Stimulated activated CD4-positive, alpha-beta T cell treated with anti-CD3 and anti-CD28 coated beads, TNF-alpha, amount 100 ng/mL, for 1 hour (primary cell): ENCODE data around the gene MMP19.

Source experiments
- DNase-seq, 3 donors: peaks; one replicate each; pipeline ENCODE4 v3.0.0-alpha.2; 2020; ENCODE audit warnings: low read depth in 3 of 3, low spot score in 1 of 3

The MMP19 gene

DNA sequence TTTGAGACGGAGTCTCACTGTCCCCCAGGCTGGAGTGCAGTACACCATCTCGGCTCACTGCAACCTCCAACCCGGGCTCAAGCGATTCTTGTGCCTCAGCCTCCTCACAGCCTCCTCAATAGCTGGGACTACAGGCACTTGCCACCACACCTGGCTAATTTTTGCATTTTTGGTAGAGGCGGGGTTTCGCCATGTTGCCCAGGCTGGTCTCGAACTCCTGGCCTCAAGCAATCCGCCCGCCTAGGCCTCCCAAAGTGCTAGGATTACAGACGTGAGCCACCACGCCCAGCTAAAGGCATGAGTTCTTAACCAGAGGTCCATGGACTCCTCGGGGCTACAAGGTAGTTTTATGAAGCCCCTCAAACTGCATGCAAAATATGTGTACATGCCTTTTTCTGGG, 27.3 kb downstream of the MMP19 start:
- no peak for DNase-seq

DNA sequence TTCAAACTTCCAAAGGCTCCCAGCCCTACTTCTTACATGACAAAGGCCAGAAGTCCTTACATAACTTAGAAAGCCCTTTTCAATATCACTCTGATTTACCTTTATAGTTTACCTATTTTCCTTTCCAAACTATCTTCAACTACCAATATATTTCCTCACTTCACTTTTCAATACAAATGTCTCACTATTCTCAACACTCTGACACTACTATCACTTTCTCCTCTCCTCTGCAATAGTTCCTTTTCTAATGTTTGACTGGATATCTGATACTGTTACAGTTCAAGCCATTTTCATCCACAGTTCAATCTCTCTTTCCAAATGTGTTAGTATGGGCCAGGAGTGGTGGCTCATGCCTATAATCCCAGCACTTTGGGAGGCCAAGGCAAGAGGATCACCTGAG, 28.5 kb downstream of the MMP19 start:
- no peak for DNase-seq

DNA sequence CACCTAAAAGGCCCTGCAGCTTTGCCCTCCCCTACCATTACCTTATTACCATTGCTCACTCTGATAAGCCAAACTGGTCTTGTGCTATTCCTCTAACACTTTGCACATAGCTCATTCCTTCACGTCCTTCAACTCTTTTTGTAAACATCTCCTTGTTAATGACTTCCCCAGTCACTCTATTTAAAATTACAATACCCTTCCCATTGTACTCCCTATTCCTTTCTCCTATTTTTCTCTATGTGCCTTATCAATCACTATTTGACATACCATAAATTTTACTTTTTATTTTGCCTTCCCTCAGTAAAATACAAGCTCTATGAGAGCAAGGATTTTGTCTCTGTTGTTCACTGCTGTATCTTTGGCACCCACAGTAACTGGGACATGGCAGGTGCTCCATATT, 30.6 kb downstream of the MMP19 start:
- DNase-seq: no peak

DNA sequence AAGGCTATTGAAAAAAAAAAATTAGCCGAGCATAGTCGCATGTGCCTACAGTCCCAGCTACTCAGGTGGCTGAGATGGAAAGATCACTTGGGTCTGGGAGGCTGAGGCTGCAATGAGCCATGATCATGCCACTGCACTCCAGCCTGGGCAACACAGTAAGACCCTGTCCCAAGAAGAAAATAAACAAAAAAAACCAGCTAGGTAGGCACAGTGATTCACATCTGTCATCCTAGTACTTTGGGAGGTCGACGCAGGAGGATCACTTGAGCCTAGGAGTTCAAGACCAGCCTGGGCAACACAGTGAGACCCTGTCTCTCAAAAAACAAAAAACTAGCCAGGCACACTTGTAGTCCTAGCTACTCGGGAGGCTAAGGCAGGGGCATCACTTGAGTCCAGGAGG, 33.5 kb downstream of the MMP19 start:
- DNase-seq: no peak

DNA sequence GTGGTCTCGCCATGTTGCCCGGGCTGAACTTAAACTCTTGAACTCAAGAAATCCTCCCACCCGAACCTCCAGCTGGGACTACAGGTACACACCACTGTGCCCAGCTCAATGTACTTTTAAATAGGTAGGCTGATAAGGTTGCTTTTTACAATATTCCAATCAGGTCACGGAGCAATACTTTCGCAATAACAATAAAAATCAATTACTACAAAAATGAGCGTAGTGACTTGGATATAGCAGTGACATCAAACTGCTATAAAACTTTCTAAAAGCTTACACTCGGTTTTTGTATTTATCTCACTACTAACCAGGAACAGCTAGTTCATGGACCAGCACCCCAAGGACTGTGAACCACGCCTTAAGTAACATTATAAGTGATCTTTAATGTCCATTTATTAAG, 35.8 kb downstream of the MMP19 start:
- no peak for DNase-seq

- no peak for DNase-seq
Observed at GRCh38 chr12:55797550-55797949, 45.2 kb downstream of the MMP19 start.

GRCh38 chr12:55797068-55797467, 45.7 kb downstream of the MMP19 start:
- DNase-seq: no peak

- no peak for DNase-seq
Observed at GRCh38 chr12:55795950-55796349, 46.8 kb downstream of the MMP19 start.

GRCh38 chr12:55789893-55790292, 52.8 kb downstream of the MMP19 start:
- DNase-seq: no peak

DNA sequence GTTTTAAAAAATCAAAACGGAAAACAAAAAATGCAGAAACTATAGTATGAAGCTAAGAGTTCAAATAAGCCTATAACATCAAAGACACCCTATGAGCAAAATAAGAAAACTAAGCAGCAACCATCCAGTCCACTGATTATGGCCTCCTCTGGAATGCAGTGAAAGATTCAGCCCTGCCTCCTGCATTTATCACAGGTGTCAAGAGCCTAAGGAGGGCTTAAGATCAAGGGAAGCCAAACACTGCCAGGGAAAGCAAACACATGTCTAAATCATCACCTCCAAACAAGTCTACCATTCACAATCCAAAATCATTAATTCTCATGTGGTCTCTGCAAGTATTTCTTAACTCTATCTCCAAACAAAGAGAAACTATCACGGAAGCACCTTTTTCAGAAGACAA, 53.6 kb downstream of the MMP19 start:
- DNase-seq: no peak

- DNase-seq: no peak
Observed at GRCh38 chr12:55788546-55788945, 54.2 kb downstream of the MMP19 start.
